GM23338 (cell line): ENCODE data around the gene FCRL5. TPM values are rescaled to one million over a fixed set of nuclear protein-coding genes. Genes with fewer than 3 reads are reported as not detected.

Experiments used
- ATAC-seq: fragments of 200-7000 bp; cut with Tn5 transposase; 3 replicates; pipeline ENCODE4 v1.9.1; 2020
- DNase-seq: peaks from one replicate; pipeline ENCODE4 v3.0.0-alpha.2; 2015; ENCODE audit warnings: low spot score
- H2AFZ ChIP-seq: fragments of 200-600 bp; sonication (generic); 2 replicates; pipeline ENCODE4 v1.8.0; 2016; ENCODE audit warnings: antibody characterized with exemption, mild to moderate bottlenecking, moderate library complexity
- H3F3A ChIP-seq: fragments of 200-600 bp; sonication (generic); replicated peaks from 2 replicates; pipeline ENCODE4 v1.8.0; 2017; ENCODE audit warnings: antibody characterized with exemption, mixed run types, low read depth
- H3K27ac ChIP-seq: fragments of 200-600 bp; sonication (generic); 2 replicates; pipeline ENCODE4 v1.6.1; 2016; ENCODE audit warnings: low read depth
- H3K27me3 ChIP-seq: fragments of 200-600 bp; sonication (generic); 2 replicates; pipeline ENCODE4 v1.8.0; 2016; ENCODE audit warnings: mild to moderate bottlenecking, mixed run types, moderate library complexity; ENCODE audit not compliant: insufficient read depth
- H3K36me3 ChIP-seq: fragments of 200-600 bp; sonication (generic); 2 replicates; pipeline ENCODE4 v1.8.0; 2016; ENCODE audit warnings: mild to moderate bottlenecking; ENCODE audit not compliant: insufficient read depth
- H3K4me1 ChIP-seq: fragments of 200-600 bp; sonication (generic); 2 replicates; pipeline ENCODE4 v1.8.0; 2016; ENCODE audit warnings: mild to moderate bottlenecking, moderate library complexity; ENCODE audit not compliant: insufficient read depth
- H3K4me2 ChIP-seq: fragments of 200-600 bp; sonication (generic); 2 replicates; pipeline ENCODE4 v1.7.1; 2017; ENCODE audit warnings: mixed run types
- H3K4me3 ChIP-seq: fragments of 200-600 bp; sonication (generic); 2 replicates; pipeline ENCODE4 v1.6.1; 2016; ENCODE audit warnings: mixed run types
- H3K79me2 ChIP-seq: fragments of 200-600 bp; sonication (generic); replicated peaks from 2 replicates; pipeline ENCODE4 v1.8.0; 2017; ENCODE audit warnings: mild to moderate bottlenecking; ENCODE audit not compliant: insufficient read depth
- H3K9me2 ChIP-seq: fragments of 200-600 bp; sonication (generic); 2 replicates; pipeline ENCODE4 v1.8.0; 2017; ENCODE audit not compliant: insufficient read depth
- H4K20me1 ChIP-seq: fragments of 200-600 bp; sonication (generic); replicated peaks from 2 replicates; pipeline ENCODE4 v1.8.0; 2017; ENCODE audit warnings: mild to moderate bottlenecking; ENCODE audit not compliant: insufficient read depth
- H3K27ac Mint-ChIP-seq: 2 replicates; pipeline ENCODE4 v1.8.0; 2020; ENCODE audit warnings: inconsistent platforms, mild to moderate bottlenecking, moderate library complexity, mixed read lengths
- H3K27me3 Mint-ChIP-seq: 3 replicates; pipeline ENCODE4 v1.8.0; 2022; ENCODE audit warnings: low read depth, mild to moderate bottlenecking, moderate library complexity, mixed read lengths, inconsistent platforms; ENCODE audit not compliant: insufficient read depth, poor library complexity
- H3K36me3 Mint-ChIP-seq: 3 replicates; pipeline ENCODE4 v1.8.0; 2021; ENCODE audit warnings: low read depth, mild to moderate bottlenecking, inconsistent platforms, moderate library complexity, mixed read lengths
- H3K4me1 Mint-ChIP-seq: 3 replicates; pipeline ENCODE4 v1.8.0; 2020; ENCODE audit warnings: mild to moderate bottlenecking, inconsistent platforms, mixed read lengths
- H3K4me3 Mint-ChIP-seq: 3 replicates; pipeline ENCODE4 v1.8.0; 2021; ENCODE audit warnings: moderate library complexity, mild to moderate bottlenecking, inconsistent platforms, mixed read lengths
- H3K9me3 Mint-ChIP-seq: 3 replicates; pipeline ENCODE4 v1.8.0; 2020; ENCODE audit warnings: moderate library complexity, mild to moderate bottlenecking, inconsistent platforms, mixed read lengths
- CREB1 ChIP-seq: fragments of 250-450 bp; sonication (Bioruptor Pico); IDR thresholded peaks from 2 replicates; pipeline ENCODE4 v1.5.0; 2020; ENCODE audit warnings: low read depth, mild to moderate bottlenecking, moderate library complexity
- CTCF ChIP-seq, 2 experiments: fragments of 200-600 bp in 1 of 2; sonication (generic) in 1 of 2; conservative IDR thresholded peaks; 2 replicates each; pipeline versions ENCODE4 v1.5.1 to v1.6.1; 2016 to 2017; ENCODE audit warnings: antibody characterized with exemption in 2 of 2, low read depth in 2 of 2, mild to moderate bottlenecking in 2 of 2, moderate library complexity in 1 of 2
- ETS1 ChIP-seq: IDR thresholded peaks from 2 replicates; pipeline ENCODE4 v1.6.1; 2016; ENCODE audit warnings: antibody characterized with exemption
- EZH2 ChIP-seq: fragments of 200-600 bp; sonication (generic); IDR thresholded peaks from one replicate; pipeline ENCODE4 v1.8.0; 2017; ENCODE audit warnings: antibody characterized with exemption, mild to moderate bottlenecking, low read depth; ENCODE audit not compliant: unreplicated experiment
- EZH2phosphoT487 ChIP-seq: fragments of 200-600 bp; sonication (generic); IDR thresholded peaks from one replicate; pipeline ENCODE4 v1.8.1; 2018; ENCODE audit warnings: antibody characterized with exemption; ENCODE audit not compliant: unreplicated experiment
- JUNB ChIP-seq: IDR thresholded peaks from one replicate; pipeline ENCODE4 v1.6.1; 2016; ENCODE audit warnings: antibody characterized with exemption; ENCODE audit not compliant: unreplicated experiment
- STAT1 ChIP-seq: IDR thresholded peaks from one replicate; pipeline ENCODE4 v1.6.1; 2016; ENCODE audit warnings: antibody characterized with exemption; ENCODE audit not compliant: unreplicated experiment
- ZNF462 ChIP-seq: fragments of 250-450 bp; sonication (Bioruptor Pico); IDR thresholded peaks from 2 replicates; pipeline ENCODE4 v1.5.0; 2020; ENCODE audit warnings: mild to moderate bottlenecking, moderate library complexity
- polyA plus RNA-seq: library from polyadenylated mRNA; unstranded; fragments of >200 nt; fragmentation: Nextera tagmentation; extraction: Ambion mirVana; gene quantifications from 2 replicates; pipeline ENCODE4 v1.2.1, GENCODE V29; 2016
- total RNA-seq: library from RNA; depleted of rRNA; stranded (reverse); fragments of >200 nt; shearing (Covaris generic); gene quantifications from 2 replicates; pipeline ENCODE4 v1.2.3, GENCODE V29; 2014

FCRL5 gene
- total and polyA plus RNA-seq, 2 experiments from 2014 or later: 0.79 to 2.8 TPM

DNA sequence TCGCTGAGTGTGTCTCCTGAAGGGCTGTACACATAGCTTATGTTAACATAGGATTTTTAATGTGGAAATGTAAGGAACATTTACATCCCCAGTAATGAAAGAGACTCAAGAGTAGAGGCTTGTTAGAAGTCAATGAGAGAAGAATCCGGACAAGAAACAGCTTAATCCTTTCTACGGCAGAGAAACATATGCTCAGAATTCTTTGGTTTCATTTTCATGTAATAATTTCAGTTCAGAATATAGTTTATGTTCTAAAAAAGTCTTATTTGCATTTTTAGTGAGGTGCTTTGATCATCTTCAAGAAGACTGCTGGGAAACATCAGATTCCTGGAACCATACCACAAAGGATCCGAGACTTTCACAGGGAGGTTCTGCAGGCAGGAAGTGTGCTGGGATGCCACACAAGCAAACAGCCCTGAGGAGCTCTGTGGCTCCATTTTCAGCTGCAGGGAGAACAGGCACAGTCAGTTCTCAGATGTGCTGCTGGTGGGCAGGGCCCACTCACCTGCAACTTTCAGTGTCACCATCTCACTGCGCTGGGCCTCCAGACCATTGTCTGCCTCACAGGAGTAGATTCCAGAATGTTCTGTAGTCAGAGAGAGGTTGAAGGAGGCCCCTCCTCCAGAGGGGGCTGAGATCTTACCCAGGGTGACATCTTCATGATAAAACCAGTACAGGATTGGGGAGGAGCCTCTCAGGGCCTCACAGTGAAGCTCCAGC, 28.4 kb downstream of the FCRL5 start (continued):
- TF ChIP-seq EZH2: no peak
- TF ChIP-seq JUNB: no peak
- TF ChIP-seq EZH2phosphoT487: no peak
- TF ChIP-seq CTCF (conservative IDR thresholded peaks at IDR 0.05; ENCODE audit: low read depth in 2 of 2): no peak

DNA sequence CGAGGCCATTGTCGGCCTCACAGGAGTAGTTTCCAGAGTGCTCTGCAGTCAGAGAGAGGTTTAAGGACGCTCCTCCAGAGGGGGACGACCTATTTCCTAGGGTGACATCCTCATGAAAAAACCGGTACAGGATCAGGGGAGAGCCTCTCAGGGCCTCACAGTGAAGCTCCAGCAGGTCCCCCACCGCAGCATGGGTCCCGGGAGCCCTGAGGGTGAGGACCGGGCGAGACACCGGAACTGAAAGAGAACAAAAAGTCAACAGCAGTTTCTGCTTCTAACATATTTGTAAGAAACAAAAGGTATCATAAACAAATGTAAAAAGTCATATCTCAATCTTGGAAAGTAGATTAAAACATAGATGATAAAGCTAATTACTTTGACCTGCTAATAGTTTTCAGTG, 31.3 kb downstream of the FCRL5 start:
- H3K4me1 Mint-ChIP-seq: no peaks in the 10 kb centered on the region; the same call in 2 of the 3 replicates
- H3K36me3 Mint-ChIP-seq: no peaks in the 10 kb centered on the region

DNA sequence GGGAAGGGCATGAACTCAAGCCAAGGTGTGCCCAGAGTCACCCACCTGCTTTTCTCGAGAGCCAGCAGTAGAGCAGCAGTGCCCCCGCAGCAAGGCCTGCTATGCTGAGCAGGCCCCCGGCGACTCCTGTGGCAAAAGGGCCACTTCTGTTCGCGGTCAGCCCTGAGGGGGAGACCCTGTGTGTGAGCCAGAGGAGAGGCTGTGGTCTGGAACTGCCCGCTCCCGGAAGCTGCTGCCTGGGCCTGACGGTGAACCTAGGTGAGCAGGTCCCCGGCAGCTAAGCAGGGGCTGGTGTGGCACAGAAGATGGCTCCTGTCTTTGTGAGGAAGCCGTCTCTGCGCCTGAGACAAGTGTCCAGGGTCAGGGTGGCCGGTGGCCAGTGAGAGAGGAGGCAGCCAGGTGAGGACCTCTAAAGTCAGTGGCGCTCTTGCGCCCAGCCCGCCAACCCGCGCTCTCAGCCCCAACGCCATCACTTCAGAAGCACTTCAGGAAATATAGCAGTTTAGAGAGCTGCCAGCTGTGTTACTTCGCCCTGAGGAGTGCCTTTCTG, 31.9 kb downstream of the FCRL5 start:
- Histone ChIP-seq H3K27me3 (no peaks in the 10 kb centered on the region), H3K27ac (no peak overlapping the region), H3K36me3 (no peaks in the 10 kb centered on the region), H3K79me2 (no peaks in the 10 kb centered on the region), H4K20me1 (no peaks in the 10 kb centered on the region), H3K4me1 (no peaks in the 10 kb centered on the region), H3K4me3 (no peak overlapping the region), H2AFZ (peak overlapping the region; percentile 80; the same call in 1 of the 2 replicates), H3K9me2 (0 out of 2 replicates have a peak, but pooled peaks cover 10% of the 10 kb centered on the region), H3K4me2 (no peak overlapping the region), H3F3A (no peaks in the 10 kb centered on the region)
- ATAC-seq (no peak; the same call in 2 of the 3 replicates), DNase-seq (no peak)
- H3K27me3 Mint-ChIP-seq: no peaks in the 10 kb centered on the region
- no peak overlapping the region for H3K4me3 Mint-ChIP-seq
- H3K36me3 Mint-ChIP-seq: no peaks in the 10 kb centered on the region
- no peaks in the 10 kb centered on the region; the same call in 2 of the 3 replicates for H3K4me1 Mint-ChIP-seq
- H3K27ac Mint-ChIP-seq: no peak overlapping the region
- no peaks in the 10 kb centered on the region for H3K9me3 Mint-ChIP-seq
- no peak for TF ChIP-seq EZH2phosphoT487
- TF ChIP-seq ZNF462 (CRISPR knock-in tag): no peak
- no peak for TF ChIP-seq CREB1 (CRISPR knock-in tag)
- no peak for TF ChIP-seq STAT1

More for the DNA sequence above, 31.3 kb downstream of the FCRL5 start:
- DNase-seq: no peak
- no peaks in the 10 kb centered on the region for H3K27me3 Mint-ChIP-seq
- Histone ChIP-seq H3K4me3 (no peak overlapping the region), H3K4me2 (no peak overlapping the region), H3K27ac (no peak overlapping the region), H2AFZ (peak overlapping the region; percentile 80; the same call in 1 of the 2 replicates), H3K4me1 (no peaks in the 10 kb centered on the region), H3F3A (no peaks in the 10 kb centered on the region), H3K9me2 (0 out of 2 replicates have a peak, but pooled peaks cover 16% of the 10 kb centered on the region), H3K27me3 (no peaks in the 10 kb centered on the region), H3K36me3 (no peaks in the 10 kb centered on the region), H3K79me2 (no peaks in the 10 kb centered on the region), H4K20me1 (no peaks in the 10 kb centered on the region)
- H3K9me3 Mint-ChIP-seq: no peaks in the 10 kb centered on the region
- no peak for ATAC-seq
- TF ChIP-seq EZH2phosphoT487 (no peak), ETS1 (no peak)
- H3K4me3 Mint-ChIP-seq: no peak overlapping the region
- no peak overlapping the region for H3K27ac Mint-ChIP-seq
